GM19468 (cell line): ENCODE measurements around the gene SYF2.
"Not testable (repeated sequence)": the region's sequence is repeated elsewhere in the genome, so short reads cannot be mapped to it uniquely, and the experiment has no call there.

Experiments
- ATAC-seq: cut with Tn5 transposase; IDR thresholded peaks from one replicate; pipeline ENCODE4 v1.9.1; 2021; ENCODE audit warnings: mild to moderate bottlenecking, moderate library complexity, moderate number of reproducible peaks; ENCODE audit not compliant: unreplicated experiment; ENCODE audit errors: extremely low read depth

The SYF2 gene

DNA sequence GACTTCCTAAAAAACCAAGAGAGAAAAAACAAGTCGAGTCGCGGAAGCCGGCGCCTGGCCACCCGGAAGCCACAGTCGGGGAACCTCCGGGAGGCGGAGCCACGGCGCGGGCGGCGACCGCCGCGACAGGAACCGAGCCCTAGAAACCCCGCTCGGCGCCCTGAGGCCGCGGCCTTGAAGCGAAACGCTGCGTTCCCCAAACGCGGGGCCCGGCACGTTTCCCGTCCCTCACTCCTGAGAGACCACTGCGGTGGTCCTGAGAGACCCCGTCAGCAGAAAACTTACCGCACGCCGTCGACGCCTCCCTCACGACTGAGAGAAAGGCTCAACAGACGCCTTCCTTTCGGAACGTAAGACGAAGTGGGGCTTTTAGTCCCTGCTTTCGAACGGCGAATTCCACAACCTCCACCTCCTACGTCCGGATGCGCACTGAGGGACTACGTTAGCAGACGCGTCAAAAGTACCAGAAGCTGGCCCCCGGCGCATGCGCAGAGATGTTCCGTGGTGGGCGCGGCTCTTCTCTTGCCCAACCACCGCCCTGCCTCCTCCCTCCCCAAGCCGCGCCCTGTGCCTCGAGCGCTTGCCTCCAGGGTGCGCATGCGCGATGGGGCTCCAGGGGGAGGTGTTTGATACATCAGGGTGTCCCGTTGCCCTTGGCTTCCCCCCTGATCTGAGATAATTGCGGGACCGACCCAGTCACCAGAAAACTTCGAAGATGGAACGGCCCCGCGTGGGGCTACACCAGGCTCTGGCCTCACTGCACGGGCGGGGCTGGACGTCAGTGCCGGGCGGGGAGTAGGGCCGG, 14.9 kb upstream of the SYF2 start, which contains the start of gene RSRP1:
Gene RSRP1 (minus strand): TSS at position 431 of the 805 bp plus-strand sequence. CDS start 491 bp downstream, outside the sequence.
- ATAC-seq: peak; percentile 53

DNA sequence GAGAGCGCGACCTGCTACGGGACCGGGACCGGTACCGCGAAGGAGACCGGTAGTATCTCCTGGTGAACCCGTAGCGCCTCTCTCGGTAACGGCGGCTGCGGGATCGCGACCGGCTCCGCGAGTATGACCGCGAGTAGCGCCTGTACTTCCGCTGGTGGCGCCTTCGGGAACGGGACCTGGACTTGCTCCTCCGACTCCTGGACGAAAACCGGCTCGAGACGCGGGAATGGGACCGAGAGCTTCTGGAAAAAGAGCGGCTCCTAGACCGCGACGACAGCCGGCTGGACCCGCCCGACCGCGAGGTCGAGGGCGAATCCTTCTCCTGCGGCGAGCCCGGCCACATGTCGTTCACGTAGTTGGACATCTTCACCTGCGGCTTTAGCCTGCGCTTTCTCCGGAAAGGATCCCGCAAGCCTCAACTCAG, 14.3 kb upstream of the SYF2 start:
- no peak for ATAC-seq

DNA sequence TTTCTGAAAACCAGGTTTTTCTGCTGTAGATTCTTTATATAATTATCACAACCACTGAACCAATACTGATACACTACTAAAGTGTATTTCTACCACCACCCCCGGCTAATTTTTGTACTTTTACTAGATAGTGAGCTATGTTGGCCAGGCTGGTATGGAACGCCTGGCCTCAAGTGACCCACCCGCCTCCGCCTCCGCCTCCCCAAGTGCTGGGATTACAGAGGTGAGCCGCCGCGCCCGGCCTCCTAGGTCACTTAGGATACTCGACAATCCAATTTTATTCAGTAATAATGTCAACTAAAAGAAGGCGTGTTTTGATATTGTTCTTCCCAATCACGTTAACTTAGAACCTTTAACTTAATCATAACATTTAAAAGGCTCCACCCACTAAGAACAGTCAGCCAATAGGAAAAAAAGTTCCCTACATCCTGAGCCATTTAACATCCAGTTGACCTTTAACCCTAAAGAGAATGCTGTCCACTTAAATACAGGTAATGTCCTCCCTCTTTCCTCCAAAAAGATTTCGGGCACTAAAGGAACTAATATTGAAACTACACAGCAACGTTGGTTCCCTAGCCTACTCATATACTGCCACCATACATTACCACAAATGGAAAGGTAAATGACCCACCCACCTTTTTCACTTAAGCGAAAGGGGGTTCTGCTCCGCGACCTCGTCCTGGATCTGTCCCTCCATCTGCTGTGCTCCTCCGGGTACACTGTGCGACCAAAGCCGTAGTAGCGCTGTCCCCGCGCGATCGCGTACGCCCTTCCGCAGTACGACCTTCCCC, 13.7 kb upstream of the SYF2 start:
- ATAC-seq: no peak

DNA sequence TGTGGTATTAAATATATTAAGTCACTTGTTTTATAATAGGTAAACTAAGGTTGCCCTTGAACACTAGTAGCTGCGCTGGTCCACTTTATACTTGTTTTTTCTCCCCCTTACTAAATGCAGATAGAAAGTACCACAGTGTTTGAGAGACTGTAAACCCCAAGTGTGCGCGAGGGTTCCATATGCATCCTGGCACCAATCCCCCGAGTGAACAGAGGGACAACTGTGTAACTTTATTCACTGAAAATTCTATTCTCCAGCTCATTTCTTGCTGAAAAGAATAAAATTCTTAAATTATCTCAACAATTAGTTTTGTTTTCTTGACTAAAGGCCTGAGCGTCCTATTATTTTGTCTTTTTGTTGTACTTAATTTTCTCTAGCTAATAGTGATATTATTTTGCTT, 13.1 kb upstream of the SYF2 start:
- no peak for ATAC-seq

DNA sequence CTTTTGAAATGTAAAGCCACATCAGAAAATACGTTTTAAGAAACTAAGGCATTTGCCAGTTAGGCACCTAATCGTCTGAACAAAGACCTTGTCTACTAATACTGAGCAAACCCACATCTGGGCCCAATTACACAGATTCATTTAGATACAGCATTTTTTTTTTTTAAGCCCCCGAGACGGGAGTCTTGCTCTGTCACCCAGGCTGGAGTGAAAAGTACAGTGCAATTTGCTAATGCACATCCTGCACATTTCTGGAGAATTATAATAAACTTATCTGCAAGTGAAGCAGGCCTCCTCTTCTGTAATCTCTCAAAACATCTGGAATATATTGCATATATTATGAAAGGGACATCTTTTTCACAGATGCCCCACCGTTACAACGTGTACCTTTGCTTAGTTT, 11.6 kb upstream of the SYF2 start:
- no peak for ATAC-seq

DNA sequence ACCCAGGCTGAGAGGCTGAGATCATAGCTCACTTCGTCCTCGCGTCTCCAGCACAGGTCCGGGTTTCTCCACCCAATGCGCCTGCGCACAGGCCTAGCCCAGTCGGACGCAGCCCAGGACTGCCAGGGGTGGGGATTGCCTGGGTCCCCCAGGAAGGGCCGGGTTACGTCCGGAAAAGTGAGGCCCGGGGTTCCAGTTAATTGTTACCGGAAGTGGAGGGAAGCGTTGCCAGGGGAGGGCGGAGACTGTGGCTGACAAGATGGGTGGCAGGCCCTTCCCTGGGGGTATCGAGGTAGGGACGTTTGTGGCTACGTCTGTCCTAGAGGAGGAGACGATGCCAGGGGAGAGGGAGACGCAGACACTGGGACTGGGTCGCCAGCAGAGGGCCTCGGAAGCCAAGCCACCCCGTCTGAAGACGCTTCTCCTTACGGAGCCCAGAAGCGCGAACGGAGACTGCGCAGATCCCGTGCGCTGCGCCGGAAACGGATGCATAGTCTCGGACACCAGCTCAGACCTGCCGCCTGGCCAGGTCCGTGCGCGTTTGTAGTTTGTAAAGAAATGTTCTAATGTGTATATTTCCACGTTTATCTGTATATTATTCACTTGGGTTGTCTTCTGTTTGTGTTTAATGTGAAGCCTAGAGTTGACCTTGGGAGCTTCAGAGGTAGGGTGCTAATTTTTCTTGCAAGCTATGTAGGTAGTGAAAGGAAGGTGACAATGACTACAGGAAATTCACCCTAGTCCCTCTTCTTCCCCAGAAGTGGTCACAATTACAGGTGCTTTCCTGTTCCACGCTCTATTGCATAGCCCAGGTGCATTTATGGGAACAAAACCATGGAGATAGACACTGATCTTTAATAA, 7.6 kb upstream of the SYF2 start:
- peak; percentile 29 for ATAC-seq

DNA sequence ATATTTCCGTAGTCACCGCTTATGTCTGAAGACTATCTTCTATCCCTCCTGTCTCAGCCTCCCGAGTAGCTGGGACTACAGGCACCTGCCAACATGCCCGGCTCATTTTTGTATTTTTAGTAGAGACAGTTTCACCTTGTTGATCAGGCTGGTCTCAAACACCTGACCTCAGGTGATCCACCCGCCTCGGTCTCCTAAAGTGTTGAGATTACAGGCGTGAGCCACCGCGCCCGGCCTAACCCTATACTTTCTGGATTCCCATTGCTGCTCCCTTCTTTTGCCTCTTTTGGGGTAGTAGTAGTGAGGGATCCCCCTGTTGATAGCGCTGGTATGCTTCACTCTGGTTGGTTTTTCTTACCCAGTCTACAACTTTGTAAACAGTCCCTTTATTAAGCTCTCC, 5.7 kb upstream of the SYF2 start:
- no peak for ATAC-seq

DNA sequence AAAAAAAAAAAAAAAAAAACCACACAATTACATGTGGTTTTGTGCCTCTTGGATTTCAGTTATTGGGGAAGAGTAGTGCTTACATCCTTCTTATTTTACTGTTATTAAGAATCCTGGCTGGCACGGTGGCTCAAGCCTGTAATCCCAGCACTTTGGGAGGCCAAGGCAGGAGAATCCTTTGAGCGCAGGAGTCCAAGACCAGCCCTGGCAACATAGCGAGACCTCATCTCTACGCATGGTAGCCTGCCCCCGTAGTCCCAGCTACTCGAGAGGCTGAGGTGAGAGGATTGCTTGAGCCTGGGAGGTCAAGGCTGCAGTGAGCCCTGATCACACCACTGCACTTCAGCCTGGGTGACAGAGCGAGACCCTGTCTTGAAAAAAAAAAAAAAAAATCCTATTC, 4.0 kb upstream of the SYF2 start:
- ATAC-seq: not testable (repeated sequence)

DNA sequence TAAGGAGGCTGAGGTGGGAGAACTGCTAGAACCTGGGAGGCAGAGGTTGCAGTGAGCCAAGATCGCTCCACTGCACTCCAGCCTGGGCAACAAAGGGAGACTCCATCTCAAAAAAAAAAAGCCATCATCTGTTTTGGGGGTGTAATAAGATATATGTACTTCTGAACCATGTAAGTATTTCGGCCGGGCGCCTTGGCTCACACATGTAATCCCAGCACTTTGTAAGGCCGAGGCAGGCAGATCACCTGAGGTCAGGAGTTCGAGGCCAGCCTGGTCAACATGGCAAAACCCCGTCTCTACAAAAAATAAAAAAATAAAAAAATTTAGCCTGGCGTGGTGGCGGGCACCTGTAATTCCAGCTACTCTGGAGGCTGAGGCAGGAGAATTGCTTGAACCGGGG, 3.1 kb upstream of the SYF2 start:
- ATAC-seq: not testable (repeated sequence)

DNA sequence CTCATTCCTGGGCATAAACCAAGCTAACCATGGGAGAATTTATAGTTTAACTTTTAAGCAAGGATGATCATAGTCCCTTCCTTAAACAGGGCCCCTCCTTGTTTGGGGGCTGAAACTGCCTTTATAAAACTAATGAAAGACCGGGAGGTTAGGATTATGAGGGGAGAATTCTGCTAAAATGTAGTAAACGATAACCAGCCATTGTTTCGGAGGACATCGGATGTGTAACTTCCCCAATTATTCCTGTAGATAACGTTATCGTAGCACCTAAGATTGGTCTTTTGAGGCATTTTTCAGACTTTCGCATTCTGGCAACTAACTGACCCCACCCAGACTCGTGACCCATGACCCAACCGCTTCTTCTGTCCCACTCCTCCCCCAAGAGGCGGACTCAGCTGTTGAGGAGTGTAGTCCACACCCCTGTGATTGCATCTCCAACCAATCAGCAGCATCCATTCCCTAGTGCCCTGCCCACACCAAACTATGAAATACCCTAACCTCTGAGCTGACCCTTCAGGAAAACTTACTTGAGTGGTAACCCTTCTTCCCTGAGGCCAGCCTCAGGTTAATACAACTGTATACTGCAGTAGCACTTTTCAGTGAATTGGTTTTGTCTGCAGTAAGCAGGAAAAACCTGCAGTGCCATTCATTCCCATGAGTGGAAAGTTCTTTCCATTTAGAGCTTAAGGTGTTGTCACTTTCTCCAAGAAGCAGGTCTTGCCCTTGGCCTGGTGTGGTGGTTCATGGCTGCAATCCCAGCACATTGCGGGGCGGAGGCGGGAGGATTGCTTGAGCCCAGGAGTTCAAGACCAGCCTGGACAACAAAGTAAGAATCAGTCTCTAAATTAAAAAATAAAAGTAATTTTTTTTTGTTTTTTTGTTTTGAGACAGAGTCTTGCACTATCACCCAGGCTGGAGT, 823 bp upstream of the SYF2 start:
- ATAC-seq: no peak

DNA sequence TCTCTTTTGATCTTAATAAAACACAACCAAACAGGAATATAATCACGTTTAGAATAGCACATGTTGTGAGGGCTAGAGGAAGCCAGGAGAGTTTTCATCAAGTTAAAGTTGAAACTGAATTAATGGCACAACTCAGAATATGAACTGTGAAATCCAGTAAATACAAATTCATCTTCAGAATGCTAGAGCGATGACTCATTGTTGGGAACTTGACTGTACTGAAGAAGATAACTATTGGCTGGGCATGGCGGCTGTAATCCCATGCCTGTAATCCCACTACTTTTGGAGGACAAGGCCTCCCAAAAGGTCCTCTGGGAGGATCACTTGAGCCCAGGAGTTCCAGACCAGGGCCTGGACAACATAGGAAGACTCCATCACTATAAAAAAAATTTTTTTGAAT, 8.8 kb downstream of the SYF2 start:
- no peak for ATAC-seq

DNA sequence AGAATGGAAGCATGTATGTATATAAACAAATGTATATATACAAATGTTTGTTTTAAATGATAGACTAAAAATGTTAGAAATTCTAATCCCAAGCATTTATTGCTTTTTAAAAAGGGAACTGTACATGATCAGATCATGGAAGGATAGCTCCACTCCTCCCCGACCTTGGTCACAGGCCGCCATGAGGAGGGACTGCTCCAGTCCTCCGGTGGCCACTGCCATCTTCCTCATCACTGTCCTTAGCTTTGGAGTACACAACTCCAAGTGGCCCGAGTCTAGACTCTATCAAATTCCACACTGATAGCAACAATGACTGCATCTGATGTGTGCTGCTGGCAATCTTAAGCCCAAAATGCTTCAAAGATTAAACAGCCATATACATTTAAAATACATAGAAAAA, 9.7 kb downstream of the SYF2 start:
- ATAC-seq: no peak

DNA sequence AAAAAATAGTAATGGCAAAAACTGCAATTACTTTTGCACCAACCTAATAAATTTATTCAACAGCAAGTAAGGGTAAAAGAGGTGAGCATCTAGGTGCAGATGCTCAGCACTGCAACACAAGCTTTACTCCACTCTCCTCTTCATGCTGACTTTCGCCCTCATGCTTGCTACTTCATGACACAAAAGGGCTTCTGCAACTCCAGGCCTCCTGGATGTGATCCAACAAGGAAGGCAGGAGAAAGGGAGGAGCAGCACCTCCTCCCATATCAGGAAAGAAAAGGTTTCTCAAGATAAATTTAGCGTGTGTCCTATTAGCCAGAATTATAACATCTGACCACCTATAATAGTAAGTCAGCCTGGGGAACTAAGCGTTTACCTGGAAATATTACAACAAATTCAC, 11.6 kb downstream of the SYF2 start:
- ATAC-seq: no peak

DNA sequence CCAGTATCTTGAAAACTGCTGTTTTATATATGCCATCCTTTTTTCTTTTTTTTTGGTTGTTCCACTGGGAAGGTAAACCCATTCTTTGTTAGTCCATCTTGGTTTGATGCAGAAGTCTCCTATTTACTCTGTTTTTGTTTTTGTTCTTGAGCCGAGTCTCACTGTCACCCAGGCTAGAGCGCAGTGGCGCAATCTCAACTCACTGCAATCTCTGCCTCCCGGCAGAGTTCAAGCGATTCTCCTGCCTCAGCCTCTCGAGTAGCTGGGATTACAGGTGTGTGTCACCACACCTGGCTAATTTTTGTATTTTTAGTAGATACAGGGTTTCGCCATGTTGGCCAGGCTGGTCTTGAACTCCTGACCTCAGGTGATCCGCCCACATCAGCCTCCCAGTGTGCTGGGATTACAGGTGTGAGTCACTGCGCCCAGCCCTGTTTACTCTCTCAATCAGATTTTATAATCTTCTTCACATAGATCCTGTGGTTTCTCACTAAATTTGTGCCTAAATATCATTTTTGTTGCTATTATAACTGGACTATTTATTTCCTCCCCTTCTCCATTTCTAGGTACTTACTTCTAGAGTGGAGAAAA, 12.5 kb downstream of the SYF2 start:
- no peak for ATAC-seq

DNA sequence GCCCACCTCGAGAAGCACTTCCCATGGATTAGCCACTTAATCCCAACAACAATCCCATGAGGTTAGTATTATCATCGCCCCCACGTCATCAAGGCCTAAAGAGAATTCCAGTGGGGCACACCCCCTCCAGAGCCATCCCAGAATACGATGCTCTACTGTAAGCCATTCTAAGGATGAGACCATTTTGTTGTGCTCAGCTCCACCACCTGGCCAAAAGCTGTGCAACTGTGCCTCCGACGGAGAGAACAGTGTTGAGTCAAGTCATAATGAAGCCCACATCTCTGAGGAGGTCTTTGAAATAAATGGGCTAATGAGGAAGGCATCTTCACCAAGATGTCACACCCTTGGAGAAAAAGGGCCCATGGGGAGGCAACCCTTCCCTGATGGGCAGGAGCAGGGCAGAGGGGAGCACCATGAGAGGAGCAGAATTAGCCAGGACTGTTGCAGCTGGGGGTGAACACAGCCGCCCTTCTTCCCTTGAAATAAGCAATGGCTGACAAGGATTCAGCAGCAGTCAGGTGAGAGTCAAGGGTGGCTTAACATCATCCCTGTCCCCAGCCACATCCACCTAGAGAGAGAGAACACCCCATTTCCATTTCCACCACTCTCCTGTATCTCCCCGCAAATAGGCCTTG, 14.6 kb downstream of the SYF2 start:
- no peak for ATAC-seq

DNA sequence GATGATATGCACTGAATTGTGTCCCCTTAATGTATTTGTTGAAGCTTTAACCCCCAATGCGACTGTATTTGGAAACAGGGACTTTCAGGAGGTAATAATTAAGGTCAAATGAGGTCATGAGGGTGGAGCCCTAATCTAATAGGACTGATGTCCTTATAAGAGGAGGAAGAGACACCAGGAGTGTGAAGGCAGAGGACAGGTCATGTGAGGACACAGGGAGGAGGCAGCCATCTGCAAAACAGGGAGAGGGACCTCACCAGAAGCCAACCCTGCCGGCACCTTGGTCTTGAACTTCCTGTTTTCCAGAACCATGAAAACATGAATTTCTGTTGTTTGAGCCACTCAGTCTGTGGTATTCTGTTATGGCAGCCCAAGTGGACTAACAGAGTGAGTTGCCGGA, 15.3 kb downstream of the SYF2 start:
- ATAC-seq: no peak

DNA sequence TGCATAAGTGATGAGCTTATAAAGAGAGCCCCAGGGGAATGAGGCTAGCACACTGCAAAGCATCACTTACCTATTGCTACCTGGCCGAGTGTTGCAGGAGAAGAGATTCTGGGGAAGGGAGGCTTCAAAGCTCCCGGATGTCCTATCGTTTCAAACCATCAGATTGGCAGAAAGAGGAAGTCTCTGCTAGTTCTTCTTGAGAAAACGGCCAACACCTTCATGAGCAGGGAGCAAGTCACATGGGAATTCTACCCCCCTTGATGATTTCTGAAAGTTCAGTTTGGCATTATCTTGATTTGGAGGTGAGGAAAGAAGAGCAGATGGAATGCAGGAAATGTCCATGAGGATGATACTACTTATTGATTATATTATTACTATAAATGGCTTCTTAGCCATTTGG, 16.2 kb downstream of the SYF2 start:
- ATAC-seq: no peak

DNA sequence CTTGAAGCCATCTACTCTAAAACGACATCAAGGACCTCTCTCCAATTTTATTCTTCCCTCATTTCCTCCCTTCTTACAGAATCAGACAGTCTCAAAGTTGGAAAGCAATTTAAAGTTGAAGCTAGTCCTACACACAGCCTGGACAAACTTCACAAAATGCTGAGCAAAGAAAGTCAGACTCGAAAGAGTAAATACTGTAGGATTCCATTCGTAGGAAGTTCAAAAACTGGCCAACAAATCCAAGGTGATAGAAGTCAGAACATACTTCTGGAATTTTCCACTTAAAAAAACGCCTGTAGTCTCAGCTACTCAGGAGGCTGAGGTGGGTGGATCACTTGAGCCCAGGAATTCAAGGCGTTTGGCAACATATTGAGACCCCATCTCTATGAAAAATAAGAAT, 19.6 kb downstream of the SYF2 start:
- no peak for ATAC-seq

DNA sequence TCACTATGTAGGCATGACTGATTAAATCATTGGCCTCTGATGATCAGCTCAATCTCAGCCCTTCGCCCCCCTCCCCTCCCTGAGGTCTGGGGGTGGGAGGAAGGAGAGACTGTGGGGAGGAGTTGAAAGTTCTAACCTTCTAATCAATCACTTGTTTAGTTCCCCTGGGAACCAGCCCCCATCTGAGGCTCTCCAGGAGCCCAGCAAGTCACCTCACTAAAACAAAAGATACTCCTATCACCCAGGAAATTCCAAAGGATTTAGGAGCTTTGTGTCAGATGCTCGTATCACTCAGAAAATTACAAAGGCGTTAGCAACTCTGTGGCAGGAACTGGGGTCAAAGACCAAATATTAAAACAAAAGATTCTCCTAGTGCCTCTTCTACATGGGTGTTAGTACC, 21.6 kb downstream of the SYF2 start:
- no peak for ATAC-seq
